ENCODE data around the gene FAM161B. TPM values are rescaled to one million over a fixed set of nuclear protein-coding genes. Genes with fewer than 3 reads are reported as not detected.

FAM161B gene
- total RNA-seq, 1 donor from 2014 or later, result 4.8 TPM

DNA sequence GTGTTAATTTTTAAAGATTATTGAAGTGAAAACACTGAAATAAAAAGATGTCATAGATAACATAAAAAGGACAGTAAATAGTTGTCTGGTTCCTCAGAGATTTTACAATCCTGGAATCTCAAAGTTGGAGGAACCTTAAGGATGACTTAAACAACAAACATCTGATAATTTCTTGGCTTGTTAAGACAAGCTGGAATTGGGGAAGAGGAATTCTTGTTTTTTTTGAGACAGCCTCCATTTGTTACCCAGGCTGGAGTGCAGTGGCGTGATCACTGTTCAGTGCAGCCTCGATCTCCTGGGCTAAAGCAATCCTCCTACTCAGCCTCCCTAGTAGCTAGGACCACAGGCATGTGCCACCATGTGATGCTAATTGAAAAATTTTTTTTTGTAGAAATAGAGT is 60.9 kb downstream of the FAM161B start:
- Histone ChIP-seq H3K4me3 (ENCODE audit: low read depth, low read length) (no peak overlapping the region), H3K36me3 (ENCODE audit: control insufficient read depth, insufficient read depth, low read length) (no peaks in the 10 kb centered on the region), H3K27me3 (ENCODE audit: control insufficient read depth, insufficient read depth, low read length) (no peaks in the 10 kb centered on the region)
- TF ChIP-seq, protein P1, sequence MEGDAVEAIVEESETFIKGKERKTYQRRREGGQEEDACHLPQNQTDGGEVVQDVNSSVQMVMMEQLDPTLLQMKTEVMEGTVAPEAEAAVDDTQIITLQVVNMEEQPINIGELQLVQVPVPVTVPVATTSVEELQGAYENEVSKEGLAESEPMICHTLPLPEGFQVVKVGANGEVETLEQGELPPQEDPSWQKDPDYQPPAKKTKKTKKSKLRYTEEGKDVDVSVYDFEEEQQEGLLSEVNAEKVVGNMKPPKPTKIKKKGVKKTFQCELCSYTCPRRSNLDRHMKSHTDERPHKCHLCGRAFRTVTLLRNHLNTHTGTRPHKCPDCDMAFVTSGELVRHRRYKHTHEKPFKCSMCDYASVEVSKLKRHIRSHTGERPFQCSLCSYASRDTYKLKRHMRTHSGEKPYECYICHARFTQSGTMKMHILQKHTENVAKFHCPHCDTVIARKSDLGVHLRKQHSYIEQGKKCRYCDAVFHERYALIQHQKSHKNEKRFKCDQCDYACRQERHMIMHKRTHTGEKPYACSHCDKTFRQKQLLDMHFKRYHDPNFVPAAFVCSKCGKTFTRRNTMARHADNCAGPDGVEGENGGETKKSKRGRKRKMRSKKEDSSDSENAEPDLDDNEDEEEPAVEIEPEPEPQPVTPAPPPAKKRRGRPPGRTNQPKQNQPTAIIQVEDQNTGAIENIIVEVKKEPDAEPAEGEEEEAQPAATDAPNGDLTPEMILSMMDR (IDR thresholded peaks at IDR 0.05; ENCODE audit: insufficient read depth, low read length, poor library complexity, severe bottlenecking), result no peak
- no peak for DNase-seq (ENCODE audit: low read depth)

DNA sequence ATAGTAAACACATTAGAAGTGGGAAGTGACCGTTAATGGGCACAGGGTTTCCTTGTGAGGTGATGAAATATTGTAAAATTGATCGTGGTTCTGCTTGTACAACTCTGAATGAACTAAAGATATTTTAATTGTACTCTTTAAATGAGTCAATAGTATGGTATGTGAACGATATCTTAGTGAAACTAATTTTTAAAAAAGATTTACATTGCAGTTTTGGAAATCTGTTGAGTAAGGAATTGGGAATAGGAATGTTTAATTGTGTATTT is 61.5 kb downstream of the FAM161B start:
- TF ChIP-seq, protein P1 (IDR thresholded peaks at IDR 0.05; ENCODE audit: insufficient read depth, low read length, poor library complexity, severe bottlenecking), result no peak
- Histone ChIP-seq H3K36me3 (ENCODE audit: control insufficient read depth, insufficient read depth, low read length) (no peaks in the 10 kb centered on the region), H3K27me3 (ENCODE audit: control insufficient read depth, insufficient read depth, low read length) (no peaks in the 10 kb centered on the region), H3K4me3 (ENCODE audit: low read depth, low read length) (peak overlapping the region; percentile 1)
- no peak for DNase-seq (ENCODE audit: low read depth)

DNA sequence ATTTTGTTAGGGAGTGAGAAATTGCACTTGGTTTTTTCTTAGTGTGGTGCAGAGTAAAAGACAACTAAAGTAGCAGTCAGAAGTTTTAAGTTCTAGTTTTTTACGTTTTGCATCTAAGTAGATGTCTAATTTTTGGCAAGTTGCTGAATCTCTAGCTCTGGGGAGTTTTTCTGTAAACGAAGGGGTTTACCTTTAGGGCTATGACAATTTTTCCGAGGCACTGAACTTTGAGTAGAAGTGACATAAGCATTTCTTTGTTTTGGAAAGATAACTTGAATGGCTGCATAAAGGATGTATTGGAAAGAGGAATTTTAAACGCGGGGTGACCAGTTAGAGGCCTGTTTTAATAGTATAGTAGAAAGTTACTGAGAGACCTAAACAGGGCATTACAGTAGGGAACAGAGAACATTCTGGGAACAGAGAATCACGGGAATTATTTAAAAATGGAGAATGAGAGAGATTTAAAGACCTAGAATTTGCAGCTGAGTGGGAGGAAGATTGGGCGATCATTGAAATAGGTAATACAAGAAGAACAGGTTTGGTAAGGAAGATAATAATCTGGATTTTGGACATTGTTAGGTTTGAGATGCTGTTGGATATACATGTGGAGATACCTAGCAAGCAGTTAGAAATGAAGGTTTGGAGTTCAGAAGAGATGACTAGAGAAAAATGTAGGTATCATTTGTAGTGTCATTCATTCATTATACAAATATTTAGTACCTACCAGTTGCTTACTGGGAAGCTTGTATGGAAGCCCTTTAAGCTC is 62.0 kb downstream of the FAM161B start:
- Histone ChIP-seq H3K36me3 (ENCODE audit: control insufficient read depth, insufficient read depth, low read length) (no peaks in the 10 kb centered on the region), H3K4me3 (ENCODE audit: low read depth, low read length) (peak overlapping the region; percentile 91), H3K27me3 (ENCODE audit: control insufficient read depth, insufficient read depth, low read length) (no peaks in the 10 kb centered on the region)
- TF ChIP-seq, protein P1 (IDR thresholded peaks at IDR 0.05; ENCODE audit: insufficient read depth, low read length, poor library complexity, severe bottlenecking), result no peak
- no peak for DNase-seq (ENCODE audit: low read depth)

DNA sequence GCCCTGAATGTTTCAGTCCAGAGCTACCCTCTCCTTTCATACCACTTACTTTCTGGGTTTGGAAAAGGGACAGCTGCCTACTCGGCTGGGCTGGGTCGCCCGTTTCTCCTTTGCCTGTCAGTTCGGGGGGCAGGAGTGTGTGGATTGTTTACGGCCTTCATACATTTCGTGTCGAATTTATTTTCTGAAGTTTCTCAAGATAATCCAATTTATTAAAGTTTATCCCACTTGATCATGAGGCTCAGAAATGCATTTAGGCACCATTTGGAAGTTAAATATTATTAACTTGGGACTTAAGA is 62.6 kb downstream of the FAM161B start:
- Histone ChIP-seq H3K4me3 (ENCODE audit: low read depth, low read length) (peak overlapping the region; percentile 91), H3K27me3 (ENCODE audit: control insufficient read depth, insufficient read depth, low read length) (no peaks in the 10 kb centered on the region), H3K36me3 (ENCODE audit: control insufficient read depth, insufficient read depth, low read length) (no peaks in the 10 kb centered on the region)
- TF ChIP-seq, protein P1 (IDR thresholded peaks at IDR 0.05; ENCODE audit: insufficient read depth, low read length, poor library complexity, severe bottlenecking), result no peak
- no peak for DNase-seq (ENCODE audit: low read depth)

DNA sequence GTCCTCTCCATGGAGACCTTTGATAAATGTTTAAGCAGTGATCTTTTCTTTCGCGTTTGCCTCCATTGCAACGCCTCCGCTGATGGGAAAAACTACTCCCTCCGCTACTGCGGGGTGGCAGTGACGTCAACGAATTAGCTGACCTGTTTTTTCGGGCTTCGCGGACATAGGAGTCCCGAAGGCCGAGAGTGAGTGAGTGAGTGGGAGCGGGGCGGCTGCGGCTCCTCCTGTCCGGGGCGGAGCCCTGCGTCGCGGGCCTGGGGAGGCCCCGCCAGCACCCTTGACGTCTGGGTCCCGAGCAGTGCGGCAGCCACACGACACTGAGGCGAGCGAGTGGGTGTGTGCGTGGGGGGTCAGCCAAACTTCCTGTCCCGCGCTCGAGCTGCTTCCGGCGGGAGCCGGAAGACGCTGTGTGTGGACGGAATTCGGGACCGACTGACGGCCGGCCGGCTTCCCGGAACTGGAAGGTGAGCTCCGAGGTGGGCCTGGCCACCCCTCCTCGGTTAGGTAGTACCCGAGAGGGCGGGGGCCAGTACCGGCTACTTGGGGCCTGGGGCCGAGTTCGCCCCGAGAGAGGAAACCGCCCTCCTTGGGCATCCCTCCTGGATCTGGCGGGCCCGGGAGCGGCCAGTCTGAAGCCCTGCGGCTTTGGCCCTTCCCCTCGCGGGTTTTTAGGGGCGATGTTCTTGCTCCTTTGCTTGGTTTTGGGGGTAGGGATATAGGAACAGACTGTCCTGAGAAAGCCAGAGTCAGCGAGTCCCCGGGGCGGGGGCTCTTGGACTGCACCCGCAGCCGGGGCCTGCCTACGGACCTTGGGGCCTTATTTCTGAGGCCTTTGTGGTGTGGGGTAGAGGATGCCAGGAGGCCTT is 63.2 kb downstream of the FAM161B start, which contains the start of gene ZNF410:
TSS of gene ZNF410 (plus strand) at position 411 of the 869 bp plus-strand sequence. CDS start 5,317 bp downstream, outside the sequence.
- TF ChIP-seq, protein P1 (IDR thresholded peaks at IDR 0.05; ENCODE audit: insufficient read depth, low read length, poor library complexity, severe bottlenecking), result no peak
- H3K36me3 ChIP-seq (ENCODE audit: control insufficient read depth, insufficient read depth, low read length), result no peaks in the 10 kb centered on the region
- no peaks in the 10 kb centered on the region for H3K27me3 ChIP-seq (ENCODE audit: control insufficient read depth, insufficient read depth, low read length)
- H3K4me3 ChIP-seq (ENCODE audit: low read depth, low read length), result peak within 1 kb of the TSS; percentile 91
- DNase-seq (ENCODE audit: low read depth), result peak; percentile 85
